Activated B cell treated with CpG ODN at 0.5 μM for 24 hours (primary cell): ENCODE data around the gene UBE2V1. TPM values are rescaled to one million over a fixed set of nuclear protein-coding genes. Genes with fewer than 3 reads are reported as not detected.

ENCODE experiments used
- ATAC-seq: fragments of 200-7000 bp; cut with Tn5 transposase; one replicate; pipeline ENCODE4 v1.10.0; 2021; ENCODE audit warnings: low read depth, mild to moderate bottlenecking, moderate library complexity
- CTCF ChIA-PET: fragments of 350-600 bp; sonication (Branson Sonifier 250); formaldehyde crosslinking; loops from one replicate; lab custom pipeline; 2021; ENCODE audit warnings: antibody characterized with exemption; lab: Charles Lee
- POLR2A ChIA-PET: fragments of 350-600 bp; sonication (Branson Sonifier 250); formaldehyde crosslinking; loops from one replicate; lab custom pipeline; 2021; ENCODE audit warnings: antibody characterized with exemption; lab: Charles Lee
- DNase-seq: peaks from one replicate; pipeline ENCODE4 v3.0.0; 2022
- H3K27ac Mint-ChIP-seq: one replicate; pipeline ENCODE4 v1.8.0; 2020; ENCODE audit warnings: mixed read lengths
- H3K27me3 Mint-ChIP-seq: one replicate; pipeline ENCODE4 v1.8.0; 2021; ENCODE audit warnings: mixed read lengths
- H3K36me3 Mint-ChIP-seq: one replicate; pipeline ENCODE4 v1.8.0; 2021; ENCODE audit warnings: low read depth, mixed read lengths
- H3K4me1 Mint-ChIP-seq: one replicate; pipeline ENCODE4 v1.8.0; 2021; ENCODE audit warnings: mixed read lengths
- H3K4me3 Mint-ChIP-seq: one replicate; pipeline ENCODE4 v1.8.0; 2020; ENCODE audit warnings: mild to moderate bottlenecking, mixed read lengths
- H3K9me3 Mint-ChIP-seq: one replicate; pipeline ENCODE4 v1.8.0; 2020; ENCODE audit warnings: mixed read lengths
- intact Hi-C: fragments of 100-400 bp; cut with micrococcal nuclease; formaldehyde crosslinking; loops from one replicate; pipeline ENCODE4 v1.15.1; 2024
- total RNA-seq: library from RNA; stranded (reverse); gene quantifications from 2 replicates; pipeline ENCODE4 v1.2.3, GENCODE V29; 2022
- TF ChIP-seq, protein P1 (sequence below): fragments of 200-600 bp; IDR thresholded peaks from one replicate; pipeline ENCODE4 v1.8.0; 2022; ENCODE audit warnings: antibody characterized with exemption, mild to moderate bottlenecking

The UBE2V1 gene
- total RNA-seq, 1 donor from 2014 or later = 166 TPM

DNA sequence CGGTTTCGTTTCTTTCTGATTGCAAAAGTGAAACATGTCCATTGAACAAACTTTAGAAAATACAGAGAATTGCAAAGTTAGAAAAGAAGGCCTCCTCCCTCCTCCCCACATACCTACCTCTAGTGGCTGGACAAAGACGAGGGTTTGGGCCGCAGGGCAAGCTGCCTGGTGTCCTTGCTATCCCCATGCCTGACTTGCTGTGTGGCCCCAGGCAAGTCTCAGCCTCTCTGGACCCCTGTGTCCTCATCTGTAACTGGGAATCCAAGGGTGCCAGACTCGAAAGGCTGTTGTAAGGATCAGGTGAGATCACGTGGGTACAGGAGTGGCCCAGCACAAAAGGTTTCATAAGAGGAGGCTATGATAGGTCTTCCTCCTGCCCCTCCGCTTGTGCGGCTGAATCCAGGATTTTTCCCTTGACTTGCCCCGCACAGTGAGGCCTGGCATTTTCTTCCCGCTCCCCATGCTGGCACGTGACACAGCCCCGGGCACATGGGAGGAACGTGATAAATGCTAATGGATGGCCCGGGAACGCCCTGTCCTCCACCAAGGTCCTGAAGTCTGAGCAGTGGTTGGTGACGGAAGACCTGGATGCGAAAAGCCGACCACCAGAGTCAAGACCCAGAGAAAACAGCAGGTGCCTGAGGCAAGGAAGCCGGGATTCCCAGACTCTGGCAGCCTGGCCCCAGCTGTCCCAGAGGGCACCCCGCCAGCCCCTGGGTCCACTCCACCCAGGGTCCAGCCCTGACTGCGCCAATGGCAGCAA is 55.8 kb downstream of the UBE2V1 start:
- H3K27me3 Mint-ChIP-seq = no peaks in the 10 kb centered on the region
- DNase-seq (no peak), ATAC-seq (no peak)
- H3K4me3 Mint-ChIP-seq = no peak overlapping the region
- H3K9me3 Mint-ChIP-seq = no peaks in the 10 kb centered on the region
- POLR2A ChIA-PET = no interaction called here
- H3K36me3 Mint-ChIP-seq = no peaks in the 10 kb centered on the region
- peaks cover 7% of the 10 kb centered on the region for H3K4me1 Mint-ChIP-seq
- no peak overlapping the region for H3K27ac Mint-ChIP-seq
- TF ChIP-seq, protein P1, sequence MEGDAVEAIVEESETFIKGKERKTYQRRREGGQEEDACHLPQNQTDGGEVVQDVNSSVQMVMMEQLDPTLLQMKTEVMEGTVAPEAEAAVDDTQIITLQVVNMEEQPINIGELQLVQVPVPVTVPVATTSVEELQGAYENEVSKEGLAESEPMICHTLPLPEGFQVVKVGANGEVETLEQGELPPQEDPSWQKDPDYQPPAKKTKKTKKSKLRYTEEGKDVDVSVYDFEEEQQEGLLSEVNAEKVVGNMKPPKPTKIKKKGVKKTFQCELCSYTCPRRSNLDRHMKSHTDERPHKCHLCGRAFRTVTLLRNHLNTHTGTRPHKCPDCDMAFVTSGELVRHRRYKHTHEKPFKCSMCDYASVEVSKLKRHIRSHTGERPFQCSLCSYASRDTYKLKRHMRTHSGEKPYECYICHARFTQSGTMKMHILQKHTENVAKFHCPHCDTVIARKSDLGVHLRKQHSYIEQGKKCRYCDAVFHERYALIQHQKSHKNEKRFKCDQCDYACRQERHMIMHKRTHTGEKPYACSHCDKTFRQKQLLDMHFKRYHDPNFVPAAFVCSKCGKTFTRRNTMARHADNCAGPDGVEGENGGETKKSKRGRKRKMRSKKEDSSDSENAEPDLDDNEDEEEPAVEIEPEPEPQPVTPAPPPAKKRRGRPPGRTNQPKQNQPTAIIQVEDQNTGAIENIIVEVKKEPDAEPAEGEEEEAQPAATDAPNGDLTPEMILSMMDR = no peak
- CTCF ChIA-PET = interaction anchor here (0.8 kb wide), 1 partner anchor 14 kb away, joined by 3 read pairs; no protein-coding TSS in a partner anchor
- intact Hi-C loops = no loop called here

DNA sequence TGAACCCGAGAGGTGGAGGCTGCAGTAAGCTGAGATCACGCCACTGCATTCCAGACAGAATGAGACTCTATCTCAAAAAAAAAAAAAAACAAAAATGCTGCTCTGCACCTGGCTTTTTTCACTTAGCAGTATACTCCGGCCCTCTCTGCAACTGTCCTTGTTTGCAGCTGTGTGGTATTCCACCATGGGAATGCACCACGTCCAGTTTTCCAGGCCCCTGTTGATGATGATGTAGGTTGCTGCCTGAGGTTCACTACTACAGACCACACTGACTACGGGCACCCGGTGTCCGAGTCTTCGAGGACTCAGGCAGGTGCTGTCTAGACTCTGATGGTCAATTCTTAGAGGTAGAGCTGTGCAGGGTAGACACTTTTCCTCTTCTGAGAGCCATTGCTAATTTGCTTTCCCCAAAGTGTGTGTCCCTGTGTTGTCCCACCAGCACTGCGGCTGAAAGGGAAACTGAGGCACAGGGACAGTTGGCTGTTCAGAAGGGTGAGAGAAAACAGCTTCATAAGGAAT is 56.5 kb downstream of the UBE2V1 start:
- Mint-ChIP-seq H3K4me3 (no peak overlapping the region), H3K9me3 (no peaks in the 10 kb centered on the region), H3K36me3 (no peaks in the 10 kb centered on the region), H3K27me3 (no peaks in the 10 kb centered on the region), H3K27ac (no peak overlapping the region), H3K4me1 (peaks cover 7% of the 10 kb centered on the region)
- DNase-seq (no peak), ATAC-seq (no peak)
- POLR2A ChIA-PET = interaction anchor here (0.6 kb wide), 1 partner anchor 754 kb away, joined by 6 read pairs; no protein-coding TSS in a partner anchor
- CTCF ChIA-PET = interaction anchor here (0.8 kb wide), 1 partner anchor 15 kb away, joined by 3 read pairs; no protein-coding TSS in a partner anchor
- TF ChIP-seq, protein P1 = no peak
- intact Hi-C loops = no loop called here

DNA sequence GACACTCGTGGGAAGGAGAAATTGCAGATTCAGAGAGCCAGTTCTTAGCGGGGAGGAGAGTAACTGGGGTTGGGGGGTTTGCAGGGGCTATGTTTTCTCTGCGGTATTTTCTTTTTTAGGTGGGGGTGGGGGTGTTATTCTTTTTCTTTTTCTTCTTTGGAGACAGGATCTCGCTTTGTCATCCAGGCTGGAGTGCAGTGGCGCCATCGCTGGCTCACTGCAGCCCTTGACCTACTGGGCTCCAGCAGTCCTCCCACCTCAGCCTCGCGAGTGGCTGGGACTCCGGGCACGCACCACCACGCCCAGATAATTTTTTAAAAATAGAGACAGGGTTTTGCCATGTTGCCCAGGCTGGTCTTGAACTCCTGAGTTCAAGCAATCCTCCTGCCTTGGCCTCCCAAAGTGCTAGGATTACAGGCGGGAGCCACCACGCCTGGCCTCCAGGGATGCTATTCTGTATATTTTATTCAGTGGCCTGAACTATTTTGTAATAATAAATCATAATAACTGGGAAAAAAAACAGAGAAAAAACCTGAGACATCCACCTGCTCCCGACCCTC is 57.3 kb downstream of the UBE2V1 start:
- peaks cover 7% of the 10 kb centered on the region for H3K4me1 Mint-ChIP-seq
- intact Hi-C loops = no loop called here
- DNase-seq (no peak), ATAC-seq (no peak)
- TF ChIP-seq, protein P1 = no peak
- H3K9me3 Mint-ChIP-seq = no peaks in the 10 kb centered on the region
- H3K36me3 Mint-ChIP-seq = no peaks in the 10 kb centered on the region
- no peak overlapping the region for H3K27ac Mint-ChIP-seq
- H3K27me3 Mint-ChIP-seq = no peaks in the 10 kb centered on the region
- no peak overlapping the region for H3K4me3 Mint-ChIP-seq
- ChIA-PET CTCF (interaction anchor here (1.5 kb wide), 1 partner anchor 16 kb away, joined by 5 read pairs; no protein-coding TSS in a partner anchor), POLR2A (interaction anchor here (0.6 kb wide), 1 partner anchor 753 kb away, joined by 6 read pairs; no protein-coding TSS in a partner anchor)

DNA sequence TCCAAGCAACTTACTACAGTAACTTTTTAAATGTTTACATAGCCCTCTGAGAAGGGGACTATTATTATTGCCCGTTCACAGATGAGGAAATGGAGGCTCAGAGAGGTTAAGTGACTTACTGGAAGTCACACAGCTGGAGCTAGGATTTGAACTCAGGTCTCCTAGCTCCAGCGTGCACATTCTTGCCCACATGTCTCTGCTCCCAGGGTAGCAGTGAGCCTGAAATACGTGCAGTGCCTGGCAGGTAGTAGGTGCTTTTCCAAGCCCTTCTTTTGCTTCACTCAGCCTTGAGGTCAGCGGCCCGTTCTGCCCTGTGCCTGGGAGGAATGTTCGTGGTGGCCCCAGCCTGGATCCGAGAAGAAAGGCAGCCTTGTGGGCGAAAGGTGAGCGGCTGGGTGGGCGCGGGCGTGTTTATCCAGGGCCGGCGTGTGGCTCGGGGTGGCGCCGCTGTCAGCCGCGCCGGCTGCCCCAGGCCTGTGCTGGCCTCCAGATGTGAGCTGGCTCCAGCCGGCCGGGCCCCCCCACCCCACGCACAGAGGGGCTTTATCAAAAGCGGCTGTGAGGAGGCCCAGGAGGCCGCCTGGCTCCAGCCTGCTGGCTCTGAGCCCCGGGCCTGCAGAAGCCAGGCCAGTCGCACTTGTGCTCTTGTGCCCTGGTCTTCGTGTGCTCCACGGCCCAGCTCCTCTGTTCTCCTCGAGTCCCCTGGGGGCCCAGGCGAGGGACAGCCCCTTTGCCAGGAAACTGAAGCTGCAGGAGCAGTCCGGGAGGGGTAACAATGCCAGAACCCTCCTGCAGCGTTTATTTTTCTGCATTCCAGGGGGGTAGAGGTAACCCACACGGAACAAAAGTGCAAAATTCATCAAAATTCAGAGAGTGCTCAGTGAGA is 58.1 kb downstream of the UBE2V1 start:
- no peaks in the 10 kb centered on the region for H3K9me3 Mint-ChIP-seq
- DNase-seq (no peak), ATAC-seq (no peak)
- H3K4me3 Mint-ChIP-seq = no peak overlapping the region
- ChIA-PET POLR2A (interaction anchor here (0.6 kb wide), 1 partner anchor 60 kb away, joined by 3 read pairs; no protein-coding TSS in a partner anchor), CTCF (interaction anchor here (1.5 kb wide), 1 partner anchor 17 kb away, joined by 5 read pairs; no protein-coding TSS in a partner anchor)
- H3K27me3 Mint-ChIP-seq = no peaks in the 10 kb centered on the region
- H3K4me1 Mint-ChIP-seq = peaks cover 8% of the 10 kb centered on the region
- TF ChIP-seq, protein P1 = no peak
- intact Hi-C loops = no loop called here
- no peak overlapping the region for H3K27ac Mint-ChIP-seq
- no peaks in the 10 kb centered on the region for H3K36me3 Mint-ChIP-seq
